Sigmoid colon (tissue), 3 donors: Measurements from ENCODE around the gene ZNF548.

Source experiments
- POLR2A ChIP-seq, 2 donors: fragments of 450-650 bp; IDR thresholded peaks; one replicate each; pipeline ENCODE4 v1.6.1; 2016; ENCODE audit warnings: antibody characterized with exemption in 2 of 2, mild to moderate bottlenecking in 2 of 2, moderate library complexity in 2 of 2
- TF ChIP-seq, protein P1 (sequence below), 4 experiments: fragments of 450-650 bp in 3 of 4; fragments of 200-600 bp in 1 of 4; IDR thresholded peaks; one replicate each; pipeline ENCODE4 v1.5.1; 2016 to 2019; ENCODE audit warnings: antibody characterized with exemption in 4 of 4, mild to moderate bottlenecking in 3 of 4, moderate library complexity in 2 of 4

GRCh38 chr19:57374179-57374578 lies 15.5 kb upstream of the ZNF548 start:
- no peak for TF ChIP-seq POLR2A (IDR thresholded peaks at IDR 0.05)
- TF ChIP-seq, protein P1, sequence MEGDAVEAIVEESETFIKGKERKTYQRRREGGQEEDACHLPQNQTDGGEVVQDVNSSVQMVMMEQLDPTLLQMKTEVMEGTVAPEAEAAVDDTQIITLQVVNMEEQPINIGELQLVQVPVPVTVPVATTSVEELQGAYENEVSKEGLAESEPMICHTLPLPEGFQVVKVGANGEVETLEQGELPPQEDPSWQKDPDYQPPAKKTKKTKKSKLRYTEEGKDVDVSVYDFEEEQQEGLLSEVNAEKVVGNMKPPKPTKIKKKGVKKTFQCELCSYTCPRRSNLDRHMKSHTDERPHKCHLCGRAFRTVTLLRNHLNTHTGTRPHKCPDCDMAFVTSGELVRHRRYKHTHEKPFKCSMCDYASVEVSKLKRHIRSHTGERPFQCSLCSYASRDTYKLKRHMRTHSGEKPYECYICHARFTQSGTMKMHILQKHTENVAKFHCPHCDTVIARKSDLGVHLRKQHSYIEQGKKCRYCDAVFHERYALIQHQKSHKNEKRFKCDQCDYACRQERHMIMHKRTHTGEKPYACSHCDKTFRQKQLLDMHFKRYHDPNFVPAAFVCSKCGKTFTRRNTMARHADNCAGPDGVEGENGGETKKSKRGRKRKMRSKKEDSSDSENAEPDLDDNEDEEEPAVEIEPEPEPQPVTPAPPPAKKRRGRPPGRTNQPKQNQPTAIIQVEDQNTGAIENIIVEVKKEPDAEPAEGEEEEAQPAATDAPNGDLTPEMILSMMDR (IDR thresholded peaks at IDR 0.05): no peak
